Neural cell (in vitro differentiated cells): ENCODE measurements around the gene COPA. TPM values are rescaled to one million over a fixed set of nuclear protein-coding genes. Genes with fewer than 3 reads are reported as not detected.

Experiments
- H2AFZ ChIP-seq: fragments of 200-600, 300-800 bp; sonication (generic), shearing (Covaris generic); 2 replicates; pipeline ENCODE4 v1.6.0; 2014; ENCODE audit warnings: low read depth, mild to moderate bottlenecking, antibody characterized with exemption, low read length, moderate library complexity
- H3F3A ChIP-seq: fragments of 200-600 bp; shearing (Covaris generic); 2 replicates; pipeline ENCODE4 v1.6.1; 2016; ENCODE audit warnings: mild to moderate bottlenecking, moderate library complexity, mixed read lengths, antibody characterized with exemption, low read length; ENCODE audit not compliant: insufficient read depth, poor library complexity, severe bottlenecking
- H3K27ac ChIP-seq: fragments of 200-600, 300-800 bp; sonication (generic), shearing (Covaris generic); 2 replicates; pipeline ENCODE4 v1.5.1; 2014; ENCODE audit warnings: mild to moderate bottlenecking, low read length, moderate library complexity
- H3K27me3 ChIP-seq: fragments of 300-800, 200-600 bp; sonication (generic), shearing (Covaris generic); 2 replicates; pipeline ENCODE4 v1.6.0; 2014; ENCODE audit warnings: mild to moderate bottlenecking, low read depth, low read length, moderate library complexity; ENCODE audit not compliant: insufficient read depth
- H3K36me3 ChIP-seq: fragments of 300-800, 200-600 bp; sonication (generic), shearing (Covaris generic); 2 replicates; pipeline ENCODE4 v1.5.1; 2014; ENCODE audit warnings: mild to moderate bottlenecking, antibody characterized with exemption, low read length, moderate library complexity; ENCODE audit not compliant: insufficient read depth
- H3K4me2 ChIP-seq: fragments of 300-800, 200-600 bp; sonication (generic), shearing (Covaris generic); 2 replicates; pipeline ENCODE4 v1.6.0; 2014; ENCODE audit warnings: mild to moderate bottlenecking, low read length
- H3K4me3 ChIP-seq: fragments of 300-800, 200-600 bp; sonication (generic), shearing (Covaris generic); 2 replicates; pipeline ENCODE4 v1.5.1; 2014; ENCODE audit warnings: mild to moderate bottlenecking, low read length, moderate library complexity
- H3K79me2 ChIP-seq: fragments of 200-600 bp; shearing (Covaris generic); replicated peaks from 2 replicates; pipeline ENCODE4 v1.6.0; 2014; ENCODE audit warnings: mild to moderate bottlenecking, low read length, moderate library complexity; ENCODE audit not compliant: insufficient read depth
- H3K9ac ChIP-seq: fragments of 300-800, 200-600 bp; sonication (generic), shearing (Covaris generic); 2 replicates; pipeline ENCODE4 v1.6.1; 2016; ENCODE audit warnings: mild to moderate bottlenecking, low read length, mixed read lengths
- H3K9me2 ChIP-seq: fragments of 200-600 bp; shearing (Covaris generic); 2 replicates; pipeline ENCODE4 v1.6.1; 2016; ENCODE audit warnings: mild to moderate bottlenecking, low read length, mixed read lengths; ENCODE audit not compliant: insufficient read depth
- H3K9me3 ChIP-seq: fragments of 200-600, 300-800 bp; sonication (generic), shearing (Covaris generic); 2 replicates; pipeline ENCODE4 v1.6.1; 2016; ENCODE audit warnings: mild to moderate bottlenecking, mixed run types, low read length, moderate library complexity, mixed read lengths
- H4K20me1 ChIP-seq: fragments of 200-600 bp; shearing (Covaris generic); 2 replicates; pipeline ENCODE4 v1.6.1; 2016; ENCODE audit warnings: mild to moderate bottlenecking, mixed run types; ENCODE audit not compliant: insufficient read depth
- EP300 ChIP-seq: fragments of 450-650 bp; conservative IDR thresholded peaks from 2 replicates; pipeline ENCODE4 v1.6.1; 2014; ENCODE audit warnings: antibody characterized with exemption, mild to moderate bottlenecking, moderate library complexity; ENCODE audit not compliant: poor library complexity, severe bottlenecking
- EZH2 ChIP-seq: fragments of 200-600, 300-800 bp; shearing (Covaris generic), sonication (generic); IDR thresholded peaks from 2 replicates; pipeline ENCODE4 v1.6.1; 2014; ENCODE audit warnings: antibody characterized with exemption, low read length, borderline replicate concordance, mild to moderate bottlenecking; ENCODE audit not compliant: insufficient read depth, poor library complexity, severe bottlenecking
- MXI1 ChIP-seq: fragments of 450-650 bp; conservative IDR thresholded peaks from 2 replicates; pipeline ENCODE4 v1.6.1; 2014; ENCODE audit warnings: antibody characterized with exemption, mild to moderate bottlenecking; ENCODE audit not compliant: poor library complexity, severe bottlenecking
- POLR2AphosphoS5 ChIP-seq: IDR thresholded peaks from 2 replicates; pipeline ENCODE4 v1.6.1; 2012
- RAD21 ChIP-seq: fragments of 450-650 bp; conservative IDR thresholded peaks from 2 replicates; pipeline ENCODE4 v1.6.1; 2014; ENCODE audit warnings: antibody characterized with exemption, mild to moderate bottlenecking, moderate library complexity
- SMC3 ChIP-seq: fragments of 450-650 bp; conservative IDR thresholded peaks from 2 replicates; pipeline ENCODE4 v1.6.1; 2014; ENCODE audit warnings: antibody characterized with exemption, mild to moderate bottlenecking, moderate library complexity; ENCODE audit not compliant: poor library complexity
- TAF1 ChIP-seq: IDR thresholded peaks from 2 replicates; pipeline ENCODE4 v1.6.1; 2012; ENCODE audit warnings: low read depth
- polyA plus RNA-seq: library from polyadenylated mRNA; depleted of rRNA; stranded (reverse); fragments of >200 nt; gene quantifications from 2 replicates; pipeline ENCODE4 v1.2.3, GENCODE V29; 2014
- TF ChIP-seq, protein P1 (sequence below): IDR thresholded peaks from 2 replicates; pipeline ENCODE4 v1.6.1; 2012; ENCODE audit warnings: borderline replicate concordance
- TF ChIP-seq, protein P2 (sequence below): fragments of 450-650 bp; IDR thresholded peaks from 2 replicates; pipeline ENCODE4 v1.5.1; 2014; ENCODE audit warnings: antibody characterized with exemption, mild to moderate bottlenecking, moderate library complexity; ENCODE audit not compliant: poor library complexity, severe bottlenecking

The COPA gene
- polyA plus RNA-seq, 1 donor from 2014 or later = 75.0 TPM

DNA sequence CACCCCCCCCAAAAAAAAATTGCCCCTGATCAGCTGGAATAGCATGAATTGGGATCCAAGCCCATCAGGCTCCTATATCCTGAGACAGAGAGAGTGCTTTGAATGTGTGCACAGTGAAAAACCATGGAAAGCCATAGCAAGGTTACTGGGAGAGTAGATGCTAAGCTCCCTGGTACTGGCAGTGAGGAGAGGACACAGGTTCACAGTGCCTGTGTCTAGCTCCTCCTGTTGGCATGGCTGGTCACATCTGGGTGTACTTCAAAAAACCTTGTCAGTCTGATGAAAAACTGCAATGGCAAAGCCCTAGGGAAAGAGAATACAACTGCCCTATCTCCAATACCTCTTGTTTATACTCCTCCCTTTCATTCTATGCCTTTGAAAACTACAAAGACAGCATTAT, 12.9 kb downstream of the COPA start:
- H3K4me2 ChIP-seq = no peak overlapping the region
- no peak for TF ChIP-seq SMC3
- TF ChIP-seq EP300 = no peak
- no peak for TF ChIP-seq RAD21
- no peak for TF ChIP-seq EZH2
- no peak for TF ChIP-seq POLR2AphosphoS5
- TF ChIP-seq TAF1 = no peak
- TF ChIP-seq, protein P1, sequence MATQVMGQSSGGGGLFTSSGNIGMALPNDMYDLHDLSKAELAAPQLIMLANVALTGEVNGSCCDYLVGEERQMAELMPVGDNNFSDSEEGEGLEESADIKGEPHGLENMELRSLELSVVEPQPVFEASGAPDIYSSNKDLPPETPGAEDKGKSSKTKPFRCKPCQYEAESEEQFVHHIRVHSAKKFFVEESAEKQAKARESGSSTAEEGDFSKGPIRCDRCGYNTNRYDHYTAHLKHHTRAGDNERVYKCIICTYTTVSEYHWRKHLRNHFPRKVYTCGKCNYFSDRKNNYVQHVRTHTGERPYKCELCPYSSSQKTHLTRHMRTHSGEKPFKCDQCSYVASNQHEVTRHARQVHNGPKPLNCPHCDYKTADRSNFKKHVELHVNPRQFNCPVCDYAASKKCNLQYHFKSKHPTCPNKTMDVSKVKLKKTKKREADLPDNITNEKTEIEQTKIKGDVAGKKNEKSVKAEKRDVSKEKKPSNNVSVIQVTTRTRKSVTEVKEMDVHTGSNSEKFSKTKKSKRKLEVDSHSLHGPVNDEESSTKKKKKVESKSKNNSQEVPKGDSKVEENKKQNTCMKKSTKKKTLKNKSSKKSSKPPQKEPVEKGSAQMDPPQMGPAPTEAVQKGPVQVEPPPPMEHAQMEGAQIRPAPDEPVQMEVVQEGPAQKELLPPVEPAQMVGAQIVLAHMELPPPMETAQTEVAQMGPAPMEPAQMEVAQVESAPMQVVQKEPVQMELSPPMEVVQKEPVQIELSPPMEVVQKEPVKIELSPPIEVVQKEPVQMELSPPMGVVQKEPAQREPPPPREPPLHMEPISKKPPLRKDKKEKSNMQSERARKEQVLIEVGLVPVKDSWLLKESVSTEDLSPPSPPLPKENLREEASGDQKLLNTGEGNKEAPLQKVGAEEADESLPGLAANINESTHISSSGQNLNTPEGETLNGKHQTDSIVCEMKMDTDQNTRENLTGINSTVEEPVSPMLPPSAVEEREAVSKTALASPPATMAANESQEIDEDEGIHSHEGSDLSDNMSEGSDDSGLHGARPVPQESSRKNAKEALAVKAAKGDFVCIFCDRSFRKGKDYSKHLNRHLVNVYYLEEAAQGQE = no peak
- TF ChIP-seq MXI1 = no peak
- TF ChIP-seq, protein P2, sequence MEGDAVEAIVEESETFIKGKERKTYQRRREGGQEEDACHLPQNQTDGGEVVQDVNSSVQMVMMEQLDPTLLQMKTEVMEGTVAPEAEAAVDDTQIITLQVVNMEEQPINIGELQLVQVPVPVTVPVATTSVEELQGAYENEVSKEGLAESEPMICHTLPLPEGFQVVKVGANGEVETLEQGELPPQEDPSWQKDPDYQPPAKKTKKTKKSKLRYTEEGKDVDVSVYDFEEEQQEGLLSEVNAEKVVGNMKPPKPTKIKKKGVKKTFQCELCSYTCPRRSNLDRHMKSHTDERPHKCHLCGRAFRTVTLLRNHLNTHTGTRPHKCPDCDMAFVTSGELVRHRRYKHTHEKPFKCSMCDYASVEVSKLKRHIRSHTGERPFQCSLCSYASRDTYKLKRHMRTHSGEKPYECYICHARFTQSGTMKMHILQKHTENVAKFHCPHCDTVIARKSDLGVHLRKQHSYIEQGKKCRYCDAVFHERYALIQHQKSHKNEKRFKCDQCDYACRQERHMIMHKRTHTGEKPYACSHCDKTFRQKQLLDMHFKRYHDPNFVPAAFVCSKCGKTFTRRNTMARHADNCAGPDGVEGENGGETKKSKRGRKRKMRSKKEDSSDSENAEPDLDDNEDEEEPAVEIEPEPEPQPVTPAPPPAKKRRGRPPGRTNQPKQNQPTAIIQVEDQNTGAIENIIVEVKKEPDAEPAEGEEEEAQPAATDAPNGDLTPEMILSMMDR = no peak
- H3K79me2 ChIP-seq = peaks cover 2% of the 10 kb centered on the region
- H4K20me1 ChIP-seq = no peaks in the 10 kb centered on the region
- no peak overlapping the region for H2AFZ ChIP-seq
- no peaks in the 10 kb centered on the region for H3K9me3 ChIP-seq
- no peaks in the 10 kb centered on the region for H3F3A ChIP-seq
- H3K27ac ChIP-seq = no peak overlapping the region
- peaks cover 16% of the 10 kb centered on the region for H3K36me3 ChIP-seq
- no peak overlapping the region for H3K9ac ChIP-seq
- no peaks in the 10 kb centered on the region for H3K9me2 ChIP-seq
- no peak overlapping the region for H3K4me3 ChIP-seq
- H3K27me3 ChIP-seq = no peaks in the 10 kb centered on the region

DNA sequence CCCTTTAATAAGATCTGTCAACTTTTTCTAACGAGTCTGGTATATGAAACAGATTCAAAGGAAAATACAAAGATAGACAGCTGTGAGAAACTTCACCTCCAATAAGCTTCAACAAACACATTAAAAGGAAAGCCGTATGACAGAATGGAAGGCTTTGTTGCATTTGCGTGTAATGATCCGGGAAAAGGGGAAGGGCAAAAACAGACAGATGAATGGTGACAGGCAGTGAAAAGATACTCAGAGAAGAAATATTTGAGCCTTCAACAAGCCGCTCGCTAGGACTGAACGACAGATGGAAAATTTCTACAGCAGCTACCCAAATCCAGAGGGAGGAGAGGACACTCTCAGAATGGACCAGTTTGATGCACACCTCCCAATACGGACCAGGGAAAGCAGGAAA, 14.9 kb downstream of the COPA start:
- H3K27me3 ChIP-seq = no peaks in the 10 kb centered on the region
- no peaks in the 10 kb centered on the region for H4K20me1 ChIP-seq
- H3K4me2 ChIP-seq = no peak overlapping the region
- no peaks in the 10 kb centered on the region for H3K9me2 ChIP-seq
- no peaks in the 10 kb centered on the region for H3K9me3 ChIP-seq
- H3K27ac ChIP-seq = no peak overlapping the region
- no peak overlapping the region for H2AFZ ChIP-seq
- peaks cover 2% of the 10 kb centered on the region for H3K79me2 ChIP-seq
- no peak overlapping the region for H3K9ac ChIP-seq
- no peak overlapping the region for H3K4me3 ChIP-seq
- no peaks in the 10 kb centered on the region for H3F3A ChIP-seq
- TF ChIP-seq POLR2AphosphoS5 = no peak
- TF ChIP-seq, protein P2 = no peak
- TF ChIP-seq, protein P1 = no peak
- H3K36me3 ChIP-seq = peaks cover 20% of the 10 kb centered on the region
